ENCODE data around the gene TMEM252.

GRCh38 chr9:68513981-68514380 is 26.7 kb downstream of the TMEM252 start:
- no peak for TF ChIP-seq BACH2 (CRISPR knock-in tag; IDR thresholded peaks at IDR 0.05; ENCODE audit: borderline replicate concordance)
- TF ChIP-seq PATZ1 (CRISPR knock-in tag; IDR thresholded peaks at IDR 0.05; ENCODE audit: borderline replicate concordance) = no peak
- no peak for TF ChIP-seq RARB (CRISPR knock-in tag; IDR thresholded peaks at IDR 0.05)
- TF ChIP-seq ZFP3 (CRISPR knock-in tag; IDR thresholded peaks at IDR 0.05) = no peak
- no peak for TF ChIP-seq CREB5 (CRISPR knock-in tag; IDR thresholded peaks at IDR 0.05; ENCODE audit: low read depth)
